ENCODE measurements around the gene SPECC1. TPM values are rescaled to one million over a fixed set of nuclear protein-coding genes. Genes with fewer than 3 reads are reported as not detected.

SPECC1 gene
- total RNA-seq, 3 donors from 2014 or later: 36.4 to 59.0 (median 51.8) TPM

GRCh38 chr17:20294120-20294519 is 285.0 kb downstream of the SPECC1 start:
- Histone ChIP-seq H3K4me3 (no peak overlapping the region), H3K27ac (no peak overlapping the region), H3K9me3 (no peaks in the 10 kb centered on the region), H3K27me3 (no peaks in the 10 kb centered on the region), H3K36me3 (no peaks in the 10 kb centered on the region), H3K4me1 (no peaks in the 10 kb centered on the region)
- intact Hi-C loops (cut with DNase I; ENCODE audit: low total_unique reads): no loop called here
- TF ChIP-seq POLR2A (IDR thresholded peaks at IDR 0.05): no peak
- TF ChIP-seq CTCF (IDR thresholded peaks at IDR 0.05): no peak
- no peak for TF ChIP-seq POLR2AphosphoS5 (IDR thresholded peaks at IDR 0.05)
- no peak for DNase-seq (ENCODE audit: low spot score in 2 of 2)

- Histone ChIP-seq H3K27ac (no peak overlapping the region), H3K4me3 (no peak overlapping the region), H3K27me3 (no peaks in the 10 kb centered on the region), H3K4me1 (no peaks in the 10 kb centered on the region), H3K9me3 (no peaks in the 10 kb centered on the region), H3K36me3 (no peaks in the 10 kb centered on the region)
- DNase-seq (ENCODE audit: low spot score in 2 of 2): no peak
- no peak for TF ChIP-seq POLR2AphosphoS5 (IDR thresholded peaks at IDR 0.05)
- TF ChIP-seq POLR2A (IDR thresholded peaks at IDR 0.05): no peak
- TF ChIP-seq CTCF (IDR thresholded peaks at IDR 0.05): no peak
- intact Hi-C loops (cut with DNase I; ENCODE audit: low total_unique reads): no loop called here
These were observed 289.9 kb downstream of the SPECC1 start for GRCh38 chr17:20299013-20299412.

GRCh38 chr17:20300436-20300934 is 291.3 kb downstream of the SPECC1 start:
- Histone ChIP-seq H3K27ac (no peak overlapping the region), H3K9me3 (peaks cover 0 to 3% of the 10 kb centered on the region in 2 donors), H3K27me3 (no peaks in the 10 kb centered on the region), H3K4me1 (no peaks in the 10 kb centered on the region), H3K4me3 (no peak overlapping the region), H3K36me3 (no peaks in the 10 kb centered on the region)
- intact Hi-C loops (cut with DNase I; ENCODE audit: low total_unique reads): no loop called here
- DNase-seq (ENCODE audit: low spot score in 2 of 2): no peak
- TF ChIP-seq POLR2A (IDR thresholded peaks at IDR 0.05) (no peak), POLR2AphosphoS5 (IDR thresholded peaks at IDR 0.05) (no peak), CTCF (IDR thresholded peaks at IDR 0.05) (no peak)

- Histone ChIP-seq H3K27ac (no peak overlapping the region), H3K4me3 (no peak overlapping the region), H3K9me3 (peaks cover 13 to 21% of the 10 kb centered on the region in 2 donors), H3K27me3 (no peaks in the 10 kb centered on the region), H3K36me3 (no peaks in the 10 kb centered on the region), H3K4me1 (no peaks in the 10 kb centered on the region)
- intact Hi-C loops (cut with DNase I; ENCODE audit: low total_unique reads): no loop called here
- TF ChIP-seq CTCF (IDR thresholded peaks at IDR 0.05): no peak
- no peak for TF ChIP-seq POLR2A (IDR thresholded peaks at IDR 0.05)
- TF ChIP-seq POLR2AphosphoS5 (IDR thresholded peaks at IDR 0.05): no peak
- DNase-seq (ENCODE audit: low spot score in 2 of 2): no peak
These were observed 293.2 kb downstream of the SPECC1 start for GRCh38 chr17:20302246-20302917.

- no peaks in the 10 kb centered on the region for H3K36me3 ChIP-seq
- H3K4me1 ChIP-seq: no peaks in the 10 kb centered on the region
- H3K27ac ChIP-seq: no peak overlapping the region
- no peak for DNase-seq (ENCODE audit: low spot score in 2 of 2)
- H3K4me3 ChIP-seq: no peak overlapping the region
- no peak for TF ChIP-seq POLR2A (IDR thresholded peaks at IDR 0.05)
- TF ChIP-seq CTCF (IDR thresholded peaks at IDR 0.05): no peak
- TF ChIP-seq POLR2AphosphoS5 (IDR thresholded peaks at IDR 0.05): no peak
- intact Hi-C loops (cut with DNase I; ENCODE audit: low total_unique reads): no loop called here
- H3K9me3 ChIP-seq: peaks cover 16 to 24% of the 10 kb centered on the region in 2 donors
- H3K27me3 ChIP-seq: no peaks in the 10 kb centered on the region
These were observed 295.8 kb downstream of the SPECC1 start for GRCh38 chr17:20304961-20305360.

Data from breast epithelium (tissue), 4 donors.